A549 (cell line): ENCODE results near the gene S100A12. TPM values are rescaled to one million over a fixed set of nuclear protein-coding genes. Genes with fewer than 3 reads are reported as not detected.

Source experiments
- ATAC-seq, 2 experiments: fragments of 200-7000 bp in 1 of 2; fragments of >200 bp in 1 of 2; cut with Nextera tagmentation in 1 of 2; cut with Tn5 transposase in 1 of 2; 3 replicates each; pipeline versions ENCODE4 v1.8.0 to v1.9.1; 2018 to 2020; ENCODE audit warnings: mild to moderate bottlenecking in 1 of 2, moderate library complexity in 1 of 2
- CTCF ChIA-PET: fragments of 300-600 bp; sonication (Branson Sonifier 250); formaldehyde crosslinking; extraction: SDS; loops from one replicate; lab custom pipeline; 2021; ENCODE audit warnings: antibody characterized with exemption, inconsistent platforms; lab: Yijun Ruan, JAX
- POLR2A ChIA-PET: fragments of 350-600 bp; formaldehyde crosslinking; extraction: SDS; loops from one replicate; lab custom pipeline; 2021; ENCODE audit warnings: antibody characterized with exemption, inconsistent platforms; lab: Yijun Ruan, JAX
- DNase-seq, 2 experiments: peaks; one replicate each; pipeline versions ENCODE4 v3.0.0 to v3.0.0-alpha.2; 2011 to 2016; ENCODE audit warnings: low read depth in 1 of 2, low spot score in 1 of 2
- FAIRE-seq: peaks from 2 replicates; lab custom pipeline; 2011; peaks lifted over from hg19 to GRCh38; lab: Jason Lieb, UNC
- H3K27ac ChIP-seq, 2 experiments: fragments of >200 bp; sonication (Bioruptor Twin); formaldehyde crosslinking; 3 replicates each; pipeline ENCODE4 v1.5.1; 2016 to 2017
- H3K4me1 ChIP-seq: fragments of >200 bp; sonication (Bioruptor Twin); formaldehyde crosslinking; 3 replicates; pipeline ENCODE4 v1.6.1; 2016
- H3K4me2 ChIP-seq: fragments of >200 bp; sonication (Bioruptor Twin); formaldehyde crosslinking; 3 replicates; pipeline ENCODE4 v1.6.1; 2016
- H3K4me3 ChIP-seq: fragments of >200 bp; sonication (Bioruptor Twin); formaldehyde crosslinking; 3 replicates; pipeline ENCODE4 v1.5.1; 2016
- H3K9me3 ChIP-seq: fragments of >200 bp; sonication (Bioruptor Twin); formaldehyde crosslinking; 3 replicates; pipeline ENCODE4 v1.6.1; 2016
- CBX2 ChIP-seq: fragments of 200-600 bp; sonication (generic); IDR thresholded peaks from 2 replicates; pipeline ENCODE4 v1.6.1; 2016; ENCODE audit warnings: low read depth, mild to moderate bottlenecking, borderline replicate concordance
- CBX8 ChIP-seq: fragments of 200-600 bp; sonication (generic); IDR thresholded peaks from 2 replicates; pipeline ENCODE4 v1.6.1; 2016
- CHD4 ChIP-seq: fragments of 200-600 bp; sonication (generic); IDR thresholded peaks from 2 replicates; pipeline ENCODE4 v1.6.1; 2016; ENCODE audit warnings: antibody characterized with exemption, mild to moderate bottlenecking, borderline replicate concordance
- EHMT2 ChIP-seq: fragments of 200-600 bp; sonication (generic); IDR thresholded peaks from 2 replicates; pipeline ENCODE4 v1.6.1; 2016; ENCODE audit warnings: antibody characterized with exemption, low read depth, mild to moderate bottlenecking, moderate library complexity
- EP300 ChIP-seq, 2 experiments: fragments of >200 bp; sonication (Bioruptor Twin); formaldehyde crosslinking; IDR thresholded peaks; 2 replicates in 1 of 2; 3 replicates in 1 of 2; pipeline ENCODE4 v1.6.1; 2016 to 2017
- FOSB ChIP-seq: fragments of 250-450 bp; sonication (Bioruptor Pico); IDR thresholded peaks from 2 replicates; pipeline ENCODE4 v1.5.0; 2020; ENCODE audit warnings: mild to moderate bottlenecking, moderate library complexity
- FOSL2 ChIP-seq, 2 experiments: fragments of 450-650 bp in 1 of 2; fragments of >200 bp in 1 of 2; sonication (Bioruptor Twin) in 1 of 2; formaldehyde crosslinking; IDR thresholded peaks; 2 replicates each; pipeline versions ENCODE4 v1.5.0 to v1.6.1; 2016 to 2020; ENCODE audit warnings: mild to moderate bottlenecking in 1 of 2, moderate library complexity in 1 of 2
- FOXS1 ChIP-seq: fragments of 250-450 bp; sonication (Bioruptor Pico); IDR thresholded peaks from 2 replicates; pipeline ENCODE4 v1.5.0; 2020; ENCODE audit warnings: mild to moderate bottlenecking, moderate library complexity
- GATA3 ChIP-seq: IDR thresholded peaks from 2 replicates; pipeline ENCODE4 v1.6.1; 2012; ENCODE audit warnings: borderline replicate concordance
- HOXA7 ChIP-seq: fragments of 250-450 bp; sonication (Bioruptor Pico); IDR thresholded peaks from 2 replicates; pipeline ENCODE4 v1.5.0; 2020; ENCODE audit warnings: mild to moderate bottlenecking, moderate library complexity
- HOXB5 ChIP-seq: fragments of 250-450 bp; sonication (Bioruptor Pico); IDR thresholded peaks from 2 replicates; pipeline ENCODE4 v1.5.0; 2020; ENCODE audit warnings: mild to moderate bottlenecking, moderate library complexity
- MAZ ChIP-seq: fragments of 150-350 bp; IDR thresholded peaks from 2 replicates; pipeline ENCODE4 v1.6.1; 2014; ENCODE audit warnings: antibody characterized with exemption, low read depth, low read length, borderline replicate concordance
- NFE2L2 ChIP-seq: fragments of 150-350 bp; conservative IDR thresholded peaks from 2 replicates; pipeline ENCODE4 v1.6.1; 2014; ENCODE audit warnings: low read length
- NPAS2 ChIP-seq: fragments of 250-450 bp; sonication (Bioruptor Pico); IDR thresholded peaks from 2 replicates; pipeline ENCODE4 v1.8.0; 2022; ENCODE audit warnings: mild to moderate bottlenecking, moderate library complexity, borderline replicate concordance
- POLR2A ChIP-seq: IDR thresholded peaks from 2 replicates; pipeline ENCODE4 v1.6.1; 2012; ENCODE audit warnings: mild to moderate bottlenecking, low read length
- RAD21 ChIP-seq, 2 experiments: fragments of >200 bp in 1 of 2; sonication (Bioruptor Twin) in 1 of 2; formaldehyde crosslinking in 1 of 2; IDR thresholded peaks in 1 of 2; conservative IDR thresholded peaks in 1 of 2; 2 replicates in 1 of 2; 3 replicates in 1 of 2; pipeline ENCODE4 v1.6.1; 2012 to 2018; ENCODE audit warnings: inconsistent platforms in 1 of 2
- RARB ChIP-seq: fragments of 250-450 bp; sonication (Bioruptor Pico); IDR thresholded peaks from 2 replicates; pipeline ENCODE4 v1.8.0; 2021; ENCODE audit warnings: mild to moderate bottlenecking, moderate library complexity
- SMC3 ChIP-seq: fragments of >200 bp; sonication (Bioruptor Twin); formaldehyde crosslinking; IDR thresholded peaks from 3 replicates; pipeline ENCODE4 v1.6.1; 2018; ENCODE audit warnings: inconsistent platforms
- ZC3H11A ChIP-seq: fragments of 450-650 bp; IDR thresholded peaks from 2 replicates; pipeline ENCODE4 v1.6.1; 2014; ENCODE audit warnings: antibody characterized with exemption, mild to moderate bottlenecking
- ZNF302 ChIP-seq: fragments of 250-450 bp; sonication (Bioruptor Pico); IDR thresholded peaks from 2 replicates; pipeline ENCODE4 v1.9.0; 2021; ENCODE audit warnings: inconsistent platforms, mild to moderate bottlenecking, moderate library complexity
- WGBS: methylation state at CpG from one replicate; pipeline ENCODE4 v1.1.6; 2017; ENCODE audit errors: missing lambda C conversion rate; 5-methylcytosine and 5-hydroxymethylcytosine counted together
- polyA plus RNA-seq, 4 experiments: library from polyadenylated mRNA; depleted of rRNA in 3 of 4; stranded (reverse); fragments of >200 nt; fragmentation: RNase III in 1 of 4; extraction: RNeasy Plus Mini Kit Qiagen cat#74134 plus additional on column Dnase treatment in 1 of 4; gene quantifications; 2 replicates in 3 of 4; 3 replicates in 1 of 4; pipeline ENCODE4 v1.2.3, GENCODE V29; 2011 to 2017
- TF ChIP-seq, protein P1 (sequence below): fragments of >200 bp; sonication (Bioruptor Twin); formaldehyde crosslinking; IDR thresholded peaks from 3 replicates; pipeline ENCODE4 v1.5.1; 2016
- TF ChIP-seq, protein P2 (sequence below): IDR thresholded peaks from 2 replicates; pipeline ENCODE4 v1.6.1; 2012
- TF ChIP-seq, protein P3 (sequence below): fragments of 450-650 bp; IDR thresholded peaks from 2 replicates; pipeline ENCODE4 v1.6.1; 2014; ENCODE audit warnings: antibody characterized with exemption

Gene S100A12
- polyA plus RNA-seq, 2 of the 4 experiments (the other 2 are of a cell fraction): not detected

DNA sequence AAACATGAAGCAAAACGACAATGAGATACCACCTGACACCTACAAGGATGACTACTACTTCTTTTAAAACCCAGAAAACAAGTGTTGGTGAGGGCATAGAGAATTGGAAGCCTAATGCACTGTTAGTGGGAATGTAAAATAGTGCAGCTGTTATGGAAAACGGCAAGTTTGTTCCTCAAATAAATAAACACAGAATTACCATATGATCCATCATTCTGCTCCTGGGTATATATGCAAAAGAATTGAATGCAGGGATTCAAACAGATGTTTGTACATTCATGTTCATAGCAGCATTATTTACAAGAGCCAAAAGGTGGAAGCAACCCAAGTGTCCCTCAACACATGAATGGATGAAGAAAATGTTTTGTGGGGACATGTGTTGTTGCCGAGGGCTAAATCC lies 16.8 kb upstream of the S100A12 start (continued):
- no peak for TF ChIP-seq RARB (CRISPR knock-in tag)
- no peak for TF ChIP-seq HOXA7

DNA sequence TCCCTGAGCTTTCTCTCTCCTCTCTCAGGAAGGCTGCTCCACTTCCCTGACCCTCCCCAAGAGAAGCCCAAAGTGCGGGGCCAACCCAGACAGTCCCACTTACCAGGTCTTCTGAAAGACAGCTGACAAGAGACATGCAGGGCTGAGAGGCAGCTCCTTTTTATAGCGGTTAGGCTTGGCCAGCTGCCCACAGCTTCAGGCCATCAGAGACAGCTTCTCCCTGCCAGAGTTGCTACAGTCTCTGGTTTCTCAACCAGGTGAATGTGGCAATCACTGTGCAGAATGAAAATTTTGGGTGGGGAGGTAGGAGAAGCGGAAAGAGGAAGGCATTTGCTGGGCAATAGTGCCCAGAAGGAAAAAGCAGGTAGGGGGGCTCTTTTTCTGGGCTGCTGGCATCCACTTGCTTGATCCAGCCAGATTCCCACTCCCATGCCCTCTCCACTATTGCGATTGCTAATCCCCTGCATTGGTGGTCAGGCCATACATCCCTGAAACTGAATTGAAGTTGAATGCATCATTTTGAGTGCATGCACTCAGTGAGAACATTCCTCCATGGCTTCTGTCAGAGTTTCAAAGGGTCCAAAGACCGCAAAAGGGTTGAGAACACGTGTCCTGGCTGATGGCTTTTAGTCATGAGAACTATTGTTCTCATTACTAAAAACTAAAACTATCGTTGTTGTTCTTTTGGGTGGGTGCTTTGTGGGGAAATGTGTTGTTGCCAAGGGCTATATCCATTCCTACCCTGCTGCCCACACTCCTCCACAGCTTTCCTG lies 15.7 kb upstream of the S100A12 start, which contains the start of gene S100A8:
Gene S100A8 (minus strand): TSS at position 136 of the 773 bp plus-strand sequence. CDS start 538 bp downstream, outside the sequence.
- DNase-seq (no peak), FAIRE-seq (no peak), ATAC-seq (no peak)
- Histone ChIP-seq H3K9me3 (no peaks in the 10 kb centered on the region), H3K4me2 (no peak within 1 kb of the TSS), H3K27ac (no peak within 1 kb of the TSS), H3K4me1 (no peaks in the 10 kb centered on the region), H3K4me3 (no peak within 1 kb of the TSS)
- WGBS: 3% methylated on average over 7 of the region's 7 CpGs
- TF ChIP-seq CHD4: no peak
- no peak for TF ChIP-seq CBX8
- no peak for TF ChIP-seq MAZ
- no peak for TF ChIP-seq POLR2A
- TF ChIP-seq HOXB5 (CRISPR knock-in tag): no peak
- no peak for TF ChIP-seq ZC3H11A
- CTCF ChIA-PET: interaction anchor here (1.3 to 2.1 kb wide), 2 partner anchors 103 to 177 kb away, joined by 3 to 6 read pairs; no protein-coding TSS in a partner anchor
- POLR2A ChIA-PET: no interaction called here

DNA sequence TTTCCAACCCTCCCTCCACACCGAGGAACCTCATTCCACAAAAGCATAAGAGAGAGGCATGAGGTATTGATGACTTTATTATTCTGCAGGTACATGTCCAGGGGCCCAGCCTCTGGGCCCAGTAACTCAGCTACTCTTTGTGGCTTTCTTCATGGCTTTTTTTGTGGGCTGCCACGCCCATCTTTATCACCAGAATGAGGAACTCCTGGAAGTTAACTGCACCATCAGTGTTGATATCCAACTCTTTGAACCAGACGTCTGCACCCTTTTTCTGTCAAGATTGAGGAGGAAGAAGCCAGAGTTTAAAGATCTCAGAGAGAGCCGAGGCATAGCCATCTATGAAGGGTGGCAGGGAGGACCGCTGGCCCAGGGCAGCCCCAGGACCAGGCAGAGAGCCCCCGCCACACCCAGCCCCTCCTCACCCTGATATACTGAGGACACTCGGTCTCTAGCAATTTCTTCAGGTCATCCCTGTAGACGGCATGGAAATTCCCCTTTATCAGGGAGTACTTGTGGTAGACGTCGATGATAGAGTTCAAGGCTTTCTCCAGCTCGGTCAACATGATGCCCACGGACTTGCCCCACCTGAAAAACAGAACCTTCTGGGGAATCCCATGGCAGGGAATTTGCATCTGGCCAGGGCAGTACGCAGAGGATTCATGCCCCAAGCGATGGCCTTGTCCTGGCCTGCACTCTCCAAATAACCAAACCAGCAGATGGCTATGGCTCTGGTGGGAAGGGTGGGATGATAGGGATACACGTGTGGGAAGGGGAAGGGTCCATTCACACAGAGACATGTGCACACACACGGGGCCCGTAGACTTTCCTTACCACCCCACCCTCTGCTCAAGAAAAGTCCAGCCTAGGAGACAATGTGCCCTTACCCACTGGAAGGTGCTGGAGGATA lies 14.8 kb upstream of the S100A12 start:
- Histone ChIP-seq H3K9me3 (no peaks in the 10 kb centered on the region), H3K4me2 (no peak overlapping the region), H3K4me1 (no peaks in the 10 kb centered on the region), H3K27ac (no peak overlapping the region), H3K4me3 (no peak overlapping the region)
- FAIRE-seq (no peak), DNase-seq (no peak), ATAC-seq (no peak)
- TF ChIP-seq, protein P1, sequence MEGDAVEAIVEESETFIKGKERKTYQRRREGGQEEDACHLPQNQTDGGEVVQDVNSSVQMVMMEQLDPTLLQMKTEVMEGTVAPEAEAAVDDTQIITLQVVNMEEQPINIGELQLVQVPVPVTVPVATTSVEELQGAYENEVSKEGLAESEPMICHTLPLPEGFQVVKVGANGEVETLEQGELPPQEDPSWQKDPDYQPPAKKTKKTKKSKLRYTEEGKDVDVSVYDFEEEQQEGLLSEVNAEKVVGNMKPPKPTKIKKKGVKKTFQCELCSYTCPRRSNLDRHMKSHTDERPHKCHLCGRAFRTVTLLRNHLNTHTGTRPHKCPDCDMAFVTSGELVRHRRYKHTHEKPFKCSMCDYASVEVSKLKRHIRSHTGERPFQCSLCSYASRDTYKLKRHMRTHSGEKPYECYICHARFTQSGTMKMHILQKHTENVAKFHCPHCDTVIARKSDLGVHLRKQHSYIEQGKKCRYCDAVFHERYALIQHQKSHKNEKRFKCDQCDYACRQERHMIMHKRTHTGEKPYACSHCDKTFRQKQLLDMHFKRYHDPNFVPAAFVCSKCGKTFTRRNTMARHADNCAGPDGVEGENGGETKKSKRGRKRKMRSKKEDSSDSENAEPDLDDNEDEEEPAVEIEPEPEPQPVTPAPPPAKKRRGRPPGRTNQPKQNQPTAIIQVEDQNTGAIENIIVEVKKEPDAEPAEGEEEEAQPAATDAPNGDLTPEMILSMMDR: no peak
- TF ChIP-seq ZNF302 (CRISPR knock-in tag) (no peak), CBX2 (no peak), RAD21 (conservative IDR thresholded peaks at IDR 0.05 in 1 of 2, IDR thresholded peaks at IDR 0.05 in 1 of 2) (no peak), FOSB (CRISPR knock-in tag) (no peak), FOXS1 (CRISPR knock-in tag) (no peak), FOSL2 (IDR thresholded peaks at IDR 0.05) (no peak), FOSL2 (CRISPR knock-in tag; IDR thresholded peaks at IDR 0.05) (no peak), EP300 (IDR thresholded peaks at IDR 0.05) (no peak), SMC3 (no peak), NFE2L2 (no peak), EHMT2 (no peak), NPAS2 (CRISPR knock-in tag) (no peak), RARB (CRISPR knock-in tag) (no peak), GATA3 (no peak)
- TF ChIP-seq, protein P2, sequence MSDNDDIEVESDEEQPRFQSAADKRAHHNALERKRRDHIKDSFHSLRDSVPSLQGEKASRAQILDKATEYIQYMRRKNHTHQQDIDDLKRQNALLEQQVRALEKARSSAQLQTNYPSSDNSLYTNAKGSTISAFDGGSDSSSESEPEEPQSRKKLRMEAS: no peak
- TF ChIP-seq, protein P3, sequence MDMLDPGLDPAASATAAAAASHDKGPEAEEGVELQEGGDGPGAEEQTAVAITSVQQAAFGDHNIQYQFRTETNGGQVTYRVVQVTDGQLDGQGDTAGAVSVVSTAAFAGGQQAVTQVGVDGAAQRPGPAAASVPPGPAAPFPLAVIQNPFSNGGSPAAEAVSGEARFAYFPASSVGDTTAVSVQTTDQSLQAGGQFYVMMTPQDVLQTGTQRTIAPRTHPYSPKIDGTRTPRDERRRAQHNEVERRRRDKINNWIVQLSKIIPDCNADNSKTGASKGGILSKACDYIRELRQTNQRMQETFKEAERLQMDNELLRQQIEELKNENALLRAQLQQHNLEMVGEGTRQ: no peak
- ChIA-PET POLR2A (no interaction called here), CTCF (interaction anchor here (1.3 kb wide), 2 partner anchors 104 to 178 kb away, joined by 3 to 4 read pairs; no protein-coding TSS in a partner anchor)
- 4% methylated on average over 17 of the region's 17 CpGs for whole genome bisulfite sequencing
